Trophoblast cell (in vitro differentiated cells and primary cell): ENCODE results near the gene SAMD14.

Experiments
- DNase-seq, 2 donors: peaks; one replicate each; pipeline ENCODE4 v3.0.0-alpha.2; 2016
- H2AFZ ChIP-seq: 2 replicates; pipeline ENCODE4 v1.6.1; 2013; ENCODE audit warnings: low read length, moderate library complexity, mild to moderate bottlenecking; ENCODE audit not compliant: insufficient read depth, poor library complexity
- H2AK5ac ChIP-seq: 2 replicates; pipeline ENCODE4 v1.6.1; 2013; ENCODE audit warnings: mild to moderate bottlenecking, low read length
- H2BK120ac ChIP-seq: 2 replicates; pipeline ENCODE4 v1.6.1; 2013; ENCODE audit warnings: low read length, mild to moderate bottlenecking, moderate library complexity; ENCODE audit not compliant: insufficient read depth, poor library complexity
- H2BK12ac ChIP-seq: 2 replicates; pipeline ENCODE4 v1.6.1; 2013; ENCODE audit warnings: mild to moderate bottlenecking, low read length, moderate library complexity
- H2BK5ac ChIP-seq: 2 replicates; pipeline ENCODE4 v1.6.1; 2013; ENCODE audit warnings: low read length, low read depth, moderate library complexity, mild to moderate bottlenecking; ENCODE audit not compliant: poor library complexity
- H3K14ac ChIP-seq: 2 replicates; pipeline ENCODE4 v1.6.1; 2013; ENCODE audit warnings: mild to moderate bottlenecking, low read length
- H3K18ac ChIP-seq: 2 replicates; pipeline ENCODE4 v1.6.1; 2013; ENCODE audit warnings: mild to moderate bottlenecking, low read length
- H3K23ac ChIP-seq: 2 replicates; pipeline ENCODE4 v1.6.1; 2013; ENCODE audit warnings: low read length
- H3K27ac ChIP-seq: 2 replicates; pipeline ENCODE4 v1.5.1; 2013; ENCODE audit warnings: low read depth, mild to moderate bottlenecking, inconsistent platforms, low read length, moderate library complexity
- H3K27me3 ChIP-seq: 2 replicates; pipeline ENCODE4 v1.6.1; 2013; ENCODE audit warnings: inconsistent platforms, mild to moderate bottlenecking, low read length, moderate library complexity; ENCODE audit not compliant: insufficient read depth
- H3K36me3 ChIP-seq, 2 experiments: 1 replicate in 1 of 2; 2 replicates in 1 of 2; pipeline ENCODE4 v1.6.1; 2013; ENCODE audit warnings: low read length in 2 of 2, mild to moderate bottlenecking in 2 of 2, moderate library complexity in 1 of 2; ENCODE audit not compliant: insufficient read depth in 2 of 2, control insufficient read depth in 1 of 2
- H3K4ac ChIP-seq: 2 replicates; pipeline ENCODE4 v1.6.1; 2013; ENCODE audit warnings: low read depth, mild to moderate bottlenecking, low read length, moderate library complexity
- H3K4me1 ChIP-seq, 2 experiments: 1 replicate in 1 of 2; 2 replicates in 1 of 2; pipeline ENCODE4 v1.6.1; 2013; ENCODE audit warnings: low read length in 2 of 2, mild to moderate bottlenecking in 2 of 2, moderate library complexity in 1 of 2; ENCODE audit not compliant: insufficient read depth in 2 of 2, control insufficient read depth in 1 of 2
- H3K4me2 ChIP-seq: 2 replicates; pipeline ENCODE4 v1.6.1; 2013; ENCODE audit warnings: inconsistent platforms, mild to moderate bottlenecking, low read length, moderate library complexity
- H3K4me3 ChIP-seq: 2 replicates; pipeline ENCODE4 v1.5.1; 2013; ENCODE audit warnings: mild to moderate bottlenecking, low read depth, low read length, inconsistent platforms
- H3K79me1 ChIP-seq: one replicate; pipeline ENCODE4 v1.6.1; 2013; ENCODE audit warnings: low read length
- H3K79me2 ChIP-seq: 2 replicates; pipeline ENCODE4 v1.6.1; 2013; ENCODE audit warnings: low read length, mild to moderate bottlenecking; ENCODE audit not compliant: control insufficient read depth, insufficient read depth, poor library complexity
- H3K9ac ChIP-seq: 2 replicates; pipeline ENCODE4 v1.6.1; 2013; ENCODE audit warnings: mild to moderate bottlenecking, low read length
- H3K9me3 ChIP-seq: 2 replicates; pipeline ENCODE4 v1.6.1; 2013; ENCODE audit warnings: low read depth, mild to moderate bottlenecking, control low read depth, inconsistent platforms, low read length; ENCODE audit not compliant: insufficient read depth
- H4K12ac ChIP-seq: 2 replicates; pipeline ENCODE4 v1.6.1; 2013; ENCODE audit warnings: low read depth, mild to moderate bottlenecking, low read length, moderate library complexity
- H4K8ac ChIP-seq: 2 replicates; pipeline ENCODE4 v1.6.1; 2013; ENCODE audit warnings: low read depth, mild to moderate bottlenecking, low read length, moderate library complexity
- H4K91ac ChIP-seq: one replicate; pipeline ENCODE4 v1.6.1; 2013; ENCODE audit warnings: low read depth, mild to moderate bottlenecking, low read length, moderate library complexity
- WGBS: extraction: QIAGEN DNeasy Blood & Tissue Kit; methylation state at CpG from one replicate; pipeline ENCODE4 v1.1.7; 2013; ENCODE audit warnings: missing lambda C conversion rate; ENCODE audit not compliant: insufficient read length, insufficient coverage; ENCODE audit errors: extremely low coverage; 5-methylcytosine and 5-hydroxymethylcytosine counted together

The SAMD14 gene

DNA sequence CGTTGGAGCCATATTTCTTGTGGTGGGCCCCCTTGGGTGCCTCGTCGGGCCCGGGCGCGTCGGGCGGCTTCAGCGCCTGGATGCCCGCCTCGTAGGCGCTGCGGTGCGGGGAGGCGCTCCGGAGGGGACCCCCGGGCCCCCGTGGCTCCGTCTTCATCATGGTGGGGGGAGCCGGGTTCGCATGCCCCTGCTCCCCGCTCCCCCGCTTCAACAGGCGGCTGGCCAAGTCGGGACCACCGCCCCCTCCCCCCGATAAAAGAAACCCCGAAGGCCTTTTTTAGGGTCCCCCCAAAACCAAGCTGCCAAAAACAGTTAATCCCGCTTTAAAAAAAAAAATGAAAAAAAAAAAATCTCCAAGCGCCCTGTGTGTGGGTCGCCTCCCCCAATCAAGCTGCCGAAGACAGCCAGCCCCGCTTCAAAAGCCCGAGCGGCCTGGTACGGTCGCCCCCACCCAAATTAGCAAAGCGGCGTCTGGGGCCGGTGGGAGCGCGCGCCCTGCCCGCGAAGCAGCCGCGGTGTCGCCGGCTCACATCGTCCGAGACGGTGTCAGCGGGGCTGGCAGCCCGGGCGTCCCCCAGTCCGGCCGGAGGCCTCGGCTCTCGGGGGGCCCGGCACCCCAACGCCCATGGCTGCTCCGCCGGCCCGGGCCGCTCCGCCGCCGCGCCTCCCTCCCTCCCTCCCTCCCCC is 20.5 kb upstream of the SAMD14 start, which contains the start of gene PPP1R9B:
Gene PPP1R9B (minus strand): TSS at position 324 of the 687 bp plus-strand sequence. CDS start 164 bp downstream, at position 160.
- Histone ChIP-seq H3K4me3 (peak within 1 kb of the TSS; percentile 85), H2BK120ac (peak within 1 kb of the TSS; percentile 59), H2BK12ac (peak within 1 kb of the TSS; percentile 29), H4K12ac (peak within 1 kb of the TSS; percentile 82), H3K9me3 (no peaks in the 10 kb centered on the region), H3K14ac (peak within 1 kb of the TSS; percentile 87), H3K4me2 (peak within 1 kb of the TSS; percentile 95), H3K79me1 (peaks cover 23% of the 10 kb centered on the region), H3K27me3 (no peaks in the 10 kb centered on the region), H2AK5ac (peak within 1 kb of the TSS; percentile 75), H3K23ac (no peak within 1 kb of the TSS), H3K4ac (peak within 1 kb of the TSS; percentile 84), H3K36me3 (peaks cover 10 to 13% of the 10 kb centered on the region in 2 experiments), H3K79me2 (peaks cover 19% of the 10 kb centered on the region), H3K18ac (peak within 1 kb of the TSS; percentile 74), H3K4me1 (peaks cover 15 to 27% of the 10 kb centered on the region in 2 experiments), H3K27ac (peak within 1 kb of the TSS; percentile 59), H3K9ac (peak within 1 kb of the TSS; percentile 81), H2BK5ac (peak within 1 kb of the TSS; percentile 71), H4K8ac (peak within 1 kb of the TSS; percentile 88), H2AFZ (peak within 1 kb of the TSS; percentile 74), H4K91ac (peak within 1 kb of the TSS; percentile 80)
- no peak for DNase-seq
- no CpG with 5 or more reads among the region's 69 CpGs for WGBS

DNA sequence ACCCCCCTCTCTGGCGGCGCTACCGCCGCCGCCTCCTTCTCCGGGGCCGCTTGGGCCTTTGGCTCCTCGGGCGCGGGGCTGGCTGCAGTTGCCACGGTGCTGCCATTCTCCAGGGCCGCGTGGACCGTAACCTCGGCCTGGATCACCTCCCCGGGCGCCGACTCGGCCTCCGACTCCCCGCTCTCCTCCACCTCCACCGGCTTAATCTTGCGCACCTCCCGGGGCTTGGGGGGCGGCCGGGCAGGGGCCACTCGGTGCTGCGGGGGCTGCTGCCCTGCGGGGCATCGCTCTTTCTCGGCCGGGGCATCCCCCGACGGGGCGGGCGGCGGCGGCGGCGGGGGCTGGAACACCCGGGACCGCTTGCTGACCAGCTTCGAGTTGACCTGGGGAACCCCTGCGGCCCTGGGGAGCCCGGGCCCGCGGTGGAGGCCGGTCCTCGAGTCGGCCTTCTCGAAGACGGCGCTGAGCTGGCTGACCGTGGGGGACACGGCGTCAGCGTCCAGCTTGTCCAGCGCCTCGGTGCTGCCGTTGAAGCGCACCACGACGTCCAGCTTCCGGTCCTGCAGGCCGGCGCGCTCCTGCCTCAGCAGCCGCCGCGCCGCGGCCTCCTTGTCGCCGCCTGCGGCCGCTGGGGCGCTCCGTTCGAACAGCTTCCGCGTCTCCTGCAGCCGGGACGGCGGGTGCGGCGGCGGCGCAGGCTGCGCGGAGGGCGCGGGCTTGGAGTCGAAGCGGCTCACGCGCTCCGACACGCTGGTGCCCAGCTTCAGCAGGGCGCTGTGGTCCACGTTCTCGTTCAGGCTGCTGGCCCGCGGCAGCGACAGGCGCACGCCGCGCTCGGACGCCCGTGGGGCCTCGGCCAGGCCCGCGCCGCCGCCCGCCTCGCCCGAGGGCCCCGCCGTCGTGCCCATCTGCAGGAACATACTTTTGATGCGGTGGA is 19.7 kb upstream of the SAMD14 start:
- Histone ChIP-seq H3K79me1 (peaks cover 23% of the 10 kb centered on the region), H3K23ac (no peak overlapping the region), H3K79me2 (peaks cover 19% of the 10 kb centered on the region), H3K9me3 (no peaks in the 10 kb centered on the region), H3K27ac (no peak overlapping the region), H2BK12ac (no peak overlapping the region), H2BK5ac (peak overlapping the region; percentile 18), H3K36me3 (peaks cover 16 to 21% of the 10 kb centered on the region in 2 experiments), H3K4ac (peak overlapping the region; percentile 84), H3K4me1 (peaks cover 15 to 27% of the 10 kb centered on the region in 2 experiments), H3K18ac (peak overlapping the region; percentile 60), H3K4me2 (peak overlapping the region; percentile 95), H2AFZ (peak overlapping the region; percentile 74), H4K12ac (peak overlapping the region; percentile 82), H4K8ac (peak overlapping the region; percentile 74), H2AK5ac (peak overlapping the region; percentile 73), H4K91ac (peak overlapping the region; percentile 80), H2BK120ac (peak overlapping the region; percentile 31), H3K27me3 (no peaks in the 10 kb centered on the region), H3K9ac (peak overlapping the region; percentile 78), H3K14ac (peak overlapping the region; percentile 87), H3K4me3 (peak overlapping the region; percentile 85)
- WGBS = no CpG with 5 or more reads among the region's 123 CpGs
- peak in 1 of 2 donors; percentile 70 for DNase-seq

DNA sequence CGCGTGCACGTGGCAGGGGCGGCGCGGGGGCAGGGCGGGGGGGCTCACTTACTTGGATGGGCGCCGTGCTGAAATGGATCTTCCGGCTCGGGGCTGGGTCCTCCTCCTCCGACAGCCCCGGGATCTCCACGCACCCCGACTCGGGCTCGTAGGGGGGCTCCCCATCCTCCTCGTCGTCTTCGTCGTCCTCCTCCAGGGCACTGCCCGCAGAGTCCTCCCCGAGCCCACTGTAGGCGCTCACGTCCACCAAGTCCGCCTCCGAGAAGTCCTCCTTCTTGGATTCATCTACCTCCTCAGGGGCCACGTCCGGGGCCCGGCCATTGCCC is 19.1 kb upstream of the SAMD14 start:
- H3K27ac ChIP-seq = peak overlapping the region; percentile 14
- H3K14ac ChIP-seq = peak overlapping the region; percentile 87
- no peak for DNase-seq
- H4K8ac ChIP-seq = peak overlapping the region; percentile 74
- peak overlapping the region; percentile 73 for H2AK5ac ChIP-seq
- H2AFZ ChIP-seq = peak overlapping the region; percentile 5
- peak overlapping the region; percentile 60 for H3K18ac ChIP-seq
- peaks cover 23% of the 10 kb centered on the region for H3K79me1 ChIP-seq
- peak overlapping the region; percentile 84 for H3K4ac ChIP-seq
- peak overlapping the region; percentile 80 for H4K91ac ChIP-seq
- peaks cover 15 to 27% of the 10 kb centered on the region in 2 experiments for H3K4me1 ChIP-seq
- peak overlapping the region; percentile 18 for H2BK5ac ChIP-seq
- H3K36me3 ChIP-seq = peaks cover 22 to 27% of the 10 kb centered on the region in 2 experiments
- H3K9ac ChIP-seq = peak overlapping the region; percentile 59
- H3K27me3 ChIP-seq = no peaks in the 10 kb centered on the region
- no peak overlapping the region for H2BK12ac ChIP-seq
- H3K79me2 ChIP-seq = peaks cover 19% of the 10 kb centered on the region
- peak overlapping the region; percentile 95 for H3K4me2 ChIP-seq
- H2BK120ac ChIP-seq = no peak overlapping the region
- no CpG with 5 or more reads among the region's 30 CpGs for WGBS
- H4K12ac ChIP-seq = peak overlapping the region; percentile 71
- H3K23ac ChIP-seq = no peak overlapping the region
- H3K4me3 ChIP-seq = peak overlapping the region; percentile 85
- no peaks in the 10 kb centered on the region for H3K9me3 ChIP-seq
